Loucy (cell line): Measurements from ENCODE around the gene NUMBL.

Experiments
- H2AFZ ChIP-seq: fragments of 200-600 bp; sonication (generic); 2 replicates; pipeline ENCODE4 v1.6.0; 2016; ENCODE audit warnings: antibody characterized with exemption, mild to moderate bottlenecking, low read length, moderate library complexity
- H3F3A ChIP-seq: fragments of 200-600 bp; 2 replicates; pipeline ENCODE4 v1.6.0; 2016; ENCODE audit warnings: antibody characterized with exemption, low read depth, mild to moderate bottlenecking
- H3K27me3 ChIP-seq: fragments of 200-600 bp; sonication (generic); 2 replicates; pipeline ENCODE4 v1.6.1; 2014; ENCODE audit warnings: low read length, mild to moderate bottlenecking; ENCODE audit not compliant: insufficient read depth, poor library complexity, severe bottlenecking
- H3K36me3 ChIP-seq: fragments of 200-600 bp; sonication (generic); 2 replicates; pipeline ENCODE4 v1.6.1; 2016; ENCODE audit warnings: low read length; ENCODE audit not compliant: insufficient read depth
- H3K4me1 ChIP-seq: fragments of 200-600 bp; sonication (generic); 2 replicates; pipeline ENCODE4 v1.5.1; 2014; ENCODE audit warnings: low read length, mild to moderate bottlenecking; ENCODE audit not compliant: insufficient read depth, poor library complexity, severe bottlenecking
- H3K4me2 ChIP-seq: fragments of 200-600 bp; sonication (generic); 2 replicates; pipeline ENCODE4 v1.6.0; 2014; ENCODE audit warnings: antibody characterized with exemption, low read length, low read depth, mild to moderate bottlenecking; ENCODE audit not compliant: poor library complexity, severe bottlenecking
- H3K4me3 ChIP-seq: fragments of 200-600 bp; sonication (generic); 2 replicates; pipeline ENCODE4 v1.5.1; 2014; ENCODE audit warnings: low read length, mild to moderate bottlenecking, mixed read lengths; ENCODE audit not compliant: poor library complexity, severe bottlenecking
- H3K79me2 ChIP-seq: fragments of 200-600 bp; sonication (generic); 2 replicates; pipeline ENCODE4 v1.6.1; 2014; ENCODE audit warnings: low read length; ENCODE audit not compliant: insufficient read depth
- H3K9ac ChIP-seq: fragments of 200-600 bp; sonication (generic); 2 replicates; pipeline ENCODE4 v1.6.0; 2014; ENCODE audit warnings: mild to moderate bottlenecking, low read depth, low read length, moderate library complexity; ENCODE audit not compliant: poor library complexity, severe bottlenecking
- H3K9me2 ChIP-seq: fragments of 200-600 bp; sonication (generic); replicated peaks from 2 replicates; pipeline ENCODE4 v1.6.1; 2016; ENCODE audit warnings: low read depth, low read length, mixed read lengths
- H3K9me3 ChIP-seq: fragments of 200-600 bp; sonication (generic); 2 replicates; pipeline ENCODE4 v1.6.1; 2014; ENCODE audit warnings: mild to moderate bottlenecking, antibody characterized with exemption, low read length, low read depth; ENCODE audit not compliant: insufficient read depth
- H4K20me1 ChIP-seq: fragments of 200-600 bp; sonication (generic); 2 replicates; pipeline ENCODE4 v1.6.0; 2014; ENCODE audit warnings: antibody characterized with exemption, low read length, mild to moderate bottlenecking; ENCODE audit not compliant: insufficient read depth, poor library complexity, severe bottlenecking
- CTCF ChIP-seq: fragments of 200-600 bp; sonication (generic); conservative IDR thresholded peaks from 2 replicates; pipeline ENCODE4 v1.5.1; 2014; ENCODE audit warnings: mild to moderate bottlenecking, antibody characterized with exemption, low read length
- EZH2phosphoT487 ChIP-seq: fragments of 200-600 bp; IDR thresholded peaks from 2 replicates; pipeline ENCODE4 v1.6.1; 2018; ENCODE audit warnings: antibody characterized with exemption, mild to moderate bottlenecking, moderate library complexity, borderline replicate concordance

NUMBL gene

GRCh38 chr19:40705950-40706619, 15.6 kb upstream of the NUMBL start:
- H4K20me1 ChIP-seq: no peaks in the 10 kb centered on the region
- H3K4me1 ChIP-seq: no peaks in the 10 kb centered on the region
- H3K9ac ChIP-seq: no peak overlapping the region
- no peaks in the 10 kb centered on the region for H3K79me2 ChIP-seq
- no peak overlapping the region for H3K4me2 ChIP-seq
- H3F3A ChIP-seq: no peaks in the 10 kb centered on the region
- no peaks in the 10 kb centered on the region for H3K27me3 ChIP-seq
- H3K4me3 ChIP-seq: no peak overlapping the region
- no peak overlapping the region for H2AFZ ChIP-seq
- peaks cover 13% of the 10 kb centered on the region; the same call in 1 of the 2 replicates for H3K36me3 ChIP-seq
- H3K9me3 ChIP-seq: no peaks in the 10 kb centered on the region
- H3K9me2 ChIP-seq: no peaks in the 10 kb centered on the region
- TF ChIP-seq CTCF (no peak), EZH2phosphoT487 (no peak)

GRCh38 chr19:40705362-40705651, 14.9 kb upstream of the NUMBL start:
- H3K27me3 ChIP-seq: no peaks in the 10 kb centered on the region
- H3K36me3 ChIP-seq: peaks cover 13% of the 10 kb centered on the region; the same call in 1 of the 2 replicates
- H3K4me1 ChIP-seq: no peaks in the 10 kb centered on the region
- H3K9me3 ChIP-seq: no peaks in the 10 kb centered on the region
- H4K20me1 ChIP-seq: no peaks in the 10 kb centered on the region
- H3K79me2 ChIP-seq: no peaks in the 10 kb centered on the region
- H3K4me2 ChIP-seq: no peak overlapping the region
- no peak overlapping the region for H2AFZ ChIP-seq
- H3K4me3 ChIP-seq: no peak overlapping the region
- no peaks in the 10 kb centered on the region for H3K9me2 ChIP-seq
- TF ChIP-seq EZH2phosphoT487 (no peak), CTCF (no peak)
- no peak overlapping the region for H3K9ac ChIP-seq
- H3F3A ChIP-seq: no peaks in the 10 kb centered on the region

GRCh38 chr19:40704491-40705361, 14.3 kb upstream of the NUMBL start:
- no peak overlapping the region for H3K4me2 ChIP-seq
- H3K27me3 ChIP-seq: no peaks in the 10 kb centered on the region
- no peaks in the 10 kb centered on the region for H3K4me1 ChIP-seq
- no peaks in the 10 kb centered on the region for H3K9me2 ChIP-seq
- H3K36me3 ChIP-seq: peaks cover 13% of the 10 kb centered on the region; the same call in 1 of the 2 replicates
- no peaks in the 10 kb centered on the region for H3K79me2 ChIP-seq
- no peak overlapping the region for H2AFZ ChIP-seq
- H4K20me1 ChIP-seq: no peaks in the 10 kb centered on the region
- no peak overlapping the region for H3K9ac ChIP-seq
- H3K4me3 ChIP-seq: no peak overlapping the region
- no peaks in the 10 kb centered on the region for H3K9me3 ChIP-seq
- TF ChIP-seq EZH2phosphoT487: no peak
- no peak for TF ChIP-seq CTCF
- no peaks in the 10 kb centered on the region for H3F3A ChIP-seq
